Natural killer cell (primary cell): ENCODE results near the gene CCDC12. TPM values are rescaled to one million over a fixed set of nuclear protein-coding genes. Genes with fewer than 3 reads are reported as not detected.
A peak's percentile ranks its signal among the peaks of the same experiment; 100 is the strongest.

Experiments
- ATAC-seq, 3 donors: fragments of 150-1000 bp in 2 of 3; fragments of 200-7000 bp in 1 of 3; cut with Tn5 transposase; 1 replicate in 1 of 3; 2 replicates in 2 of 3; pipeline ENCODE4 v1.10.0; 2021; ENCODE audit warnings: mild to moderate bottlenecking in 2 of 3, moderate library complexity in 2 of 3
- DNase-seq, 2 donors: peaks; one replicate each; pipeline versions ENCODE4 v3.0.0 to v3.0.0-alpha.2; 2013 to 2021; ENCODE audit warnings: mixed read lengths in 1 of 2
- H3K27ac ChIP-seq: one replicate; pipeline ENCODE4 v1.5.1; 2013; ENCODE audit warnings: mild to moderate bottlenecking, low read length
- H3K27me3 ChIP-seq: one replicate; pipeline ENCODE4 v1.6.1; 2013; ENCODE audit warnings: low read length; ENCODE audit not compliant: control insufficient read depth, insufficient read depth
- H3K36me3 ChIP-seq: one replicate; pipeline ENCODE4 v1.6.1; 2013; ENCODE audit warnings: low read length; ENCODE audit not compliant: control insufficient read depth, insufficient read depth
- H3K4me1 ChIP-seq: one replicate; pipeline ENCODE4 v1.6.1; 2013; ENCODE audit warnings: low read length; ENCODE audit not compliant: control insufficient read depth, insufficient read depth
- H3K4me3 ChIP-seq: one replicate; pipeline ENCODE4 v1.5.1; 2013; ENCODE audit warnings: low read length
- H3K9me3 ChIP-seq: one replicate; pipeline ENCODE4 v1.6.1; 2013; ENCODE audit warnings: low read length; ENCODE audit not compliant: control insufficient read depth, insufficient read depth
- H3K27ac Mint-ChIP-seq, 2 donors: one replicate each; pipeline ENCODE4 v1.8.0; 2022; ENCODE audit warnings: mild to moderate bottlenecking in 2 of 2, mixed read lengths in 2 of 2, moderate library complexity in 1 of 2
- H3K27me3 Mint-ChIP-seq, 2 donors: one replicate each; pipeline ENCODE4 v1.8.0; 2022; ENCODE audit warnings: low read depth in 2 of 2, mixed read lengths in 2 of 2
- H3K36me3 Mint-ChIP-seq: one replicate; pipeline ENCODE4 v1.8.0; 2022; ENCODE audit warnings: mixed read lengths
- H3K4me1 Mint-ChIP-seq, 2 donors: one replicate each; pipeline ENCODE4 v1.8.0; 2022; ENCODE audit warnings: mixed read lengths in 2 of 2
- H3K4me3 Mint-ChIP-seq: one replicate; pipeline ENCODE4 v1.8.0; 2022; ENCODE audit warnings: mild to moderate bottlenecking, moderate library complexity, mixed read lengths
- H3K9me3 Mint-ChIP-seq, 2 donors: one replicate each; pipeline ENCODE4 v1.8.0; 2022; ENCODE audit warnings: mixed read lengths in 2 of 2
- CTCF ChIP-seq: fragments of 200-600 bp; IDR thresholded peaks from one replicate; pipeline ENCODE4 v1.8.0; 2022; ENCODE audit warnings: antibody characterized with exemption
- WGBS: methylation state at CpG from one replicate; pipeline ENCODE4 v1.1.7; 2013; ENCODE audit warnings: missing lambda C conversion rate; ENCODE audit not compliant: insufficient coverage; 5-methylcytosine and 5-hydroxymethylcytosine counted together
- intact Hi-C: fragments of 100-400 bp; cut with micrococcal nuclease; formaldehyde crosslinking; loops from one replicate; pipeline ENCODE4 v1.14.2; 2022
- total RNA-seq, 4 donors: library from RNA; stranded (reverse); fragments of 120-200 nt in 1 of 4; gene quantifications; one replicate each; pipeline versions ENCODE4 v1.2.3 to v1.2.4, GENCODE V29; 2013 to 2022

Gene CCDC12
- total RNA-seq, 3 donors from 2014 or later (not counting 1 experiment from before 2014, with no cell fraction given): 104 to 114 (median 111) TPM

GRCh38 chr3:46890132-46890531 is 86.4 kb downstream of the CCDC12 start:
- Histone ChIP-seq H3K27ac (no peak overlapping the region), H3K36me3 (no peaks in the 10 kb centered on the region), H3K9me3 (no peaks in the 10 kb centered on the region), H3K4me3 (no peak overlapping the region), H3K4me1 (peaks cover 15% of the 10 kb centered on the region), H3K27me3 (peaks cover 22% of the 10 kb centered on the region)
- no peak for TF ChIP-seq CTCF
- WGBS: 100% methylated on average over 1 of the region's 1 CpG
- H3K4me1 Mint-ChIP-seq: peaks cover 0 to 20% of the 10 kb centered on the region in 2 donors
- peaks cover 20 to 22% of the 10 kb centered on the region in 2 donors for H3K27me3 Mint-ChIP-seq
- intact Hi-C loops: no loop called here
- H3K4me3 Mint-ChIP-seq: no peak overlapping the region
- no peak for DNase-seq
- no peaks in the 10 kb centered on the region for H3K36me3 Mint-ChIP-seq
- no peak overlapping the region for H3K27ac Mint-ChIP-seq
- no peak for ATAC-seq
- no peaks in the 10 kb centered on the region for H3K9me3 Mint-ChIP-seq

- no peak for ATAC-seq
- no peak overlapping the region for H3K27ac ChIP-seq
- intact Hi-C loops: no loop called here
- no peaks in the 10 kb centered on the region for H3K9me3 Mint-ChIP-seq
- TF ChIP-seq CTCF: no peak
- peak in 1 of 2 donors; percentile 29 for DNase-seq
- peaks cover 24 to 25% of the 10 kb centered on the region in 2 donors for H3K27me3 Mint-ChIP-seq
- H3K4me1 ChIP-seq: peaks cover 15% of the 10 kb centered on the region
- peaks cover 0 to 19% of the 10 kb centered on the region in 2 donors for H3K4me1 Mint-ChIP-seq
- H3K4me3 Mint-ChIP-seq: no peak overlapping the region
- no peaks in the 10 kb centered on the region for H3K36me3 Mint-ChIP-seq
- H3K27ac Mint-ChIP-seq: no peak overlapping the region
- H3K9me3 ChIP-seq: no peaks in the 10 kb centered on the region
- H3K36me3 ChIP-seq: no peaks in the 10 kb centered on the region
- no peak overlapping the region for H3K4me3 ChIP-seq
- peaks cover 22% of the 10 kb centered on the region for H3K27me3 ChIP-seq
- 51% methylated on average over 6 of the region's 6 CpGs for WGBS
Measured at GRCh38 chr3:46889381-46890110, 87.0 kb downstream of the CCDC12 start.

DNA sequence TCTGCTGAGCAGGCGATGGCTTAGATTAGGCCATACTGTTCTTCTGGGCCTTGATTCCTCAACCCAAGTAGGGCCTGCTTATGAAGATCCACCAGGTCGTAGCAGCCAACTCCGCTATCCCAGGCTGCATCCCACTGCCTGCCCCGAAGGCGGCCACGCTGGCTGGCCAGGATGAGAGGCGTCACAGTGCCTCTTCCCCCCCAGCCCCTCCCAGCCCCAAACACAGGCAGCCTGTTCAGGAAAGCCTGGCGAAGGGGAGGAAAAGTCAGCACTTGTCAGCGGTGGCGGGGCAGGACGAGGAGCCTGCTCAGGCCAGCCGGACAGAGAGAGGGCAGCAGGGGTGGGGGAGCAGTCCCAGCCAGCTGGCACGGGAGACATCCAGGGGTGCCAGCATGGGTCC is 87.8 kb downstream of the CCDC12 start:
- peaks cover 29% of the 10 kb centered on the region for H3K27me3 ChIP-seq
- H3K27ac Mint-ChIP-seq: no peak overlapping the region
- H3K36me3 Mint-ChIP-seq: no peaks in the 10 kb centered on the region
- H3K4me3 ChIP-seq: no peak overlapping the region
- H3K27ac ChIP-seq: no peak overlapping the region
- H3K36me3 ChIP-seq: no peaks in the 10 kb centered on the region
- H3K9me3 Mint-ChIP-seq: no peaks in the 10 kb centered on the region
- peaks cover 29 to 30% of the 10 kb centered on the region in 2 donors for H3K27me3 Mint-ChIP-seq
- DNase-seq (no peak), ATAC-seq (no peak)
- TF ChIP-seq CTCF: no peak
- WGBS: 89% methylated on average over 13 of the region's 13 CpGs
- no peaks in the 10 kb centered on the region for H3K9me3 ChIP-seq
- peaks cover 15% of the 10 kb centered on the region for H3K4me1 ChIP-seq
- H3K4me1 Mint-ChIP-seq: peaks cover 0 to 22% of the 10 kb centered on the region in 2 donors
- intact Hi-C loops: no loop called here
- no peak overlapping the region for H3K4me3 Mint-ChIP-seq
